ENCODE data around the gene FCHSD2.

FCHSD2 gene

DNA sequence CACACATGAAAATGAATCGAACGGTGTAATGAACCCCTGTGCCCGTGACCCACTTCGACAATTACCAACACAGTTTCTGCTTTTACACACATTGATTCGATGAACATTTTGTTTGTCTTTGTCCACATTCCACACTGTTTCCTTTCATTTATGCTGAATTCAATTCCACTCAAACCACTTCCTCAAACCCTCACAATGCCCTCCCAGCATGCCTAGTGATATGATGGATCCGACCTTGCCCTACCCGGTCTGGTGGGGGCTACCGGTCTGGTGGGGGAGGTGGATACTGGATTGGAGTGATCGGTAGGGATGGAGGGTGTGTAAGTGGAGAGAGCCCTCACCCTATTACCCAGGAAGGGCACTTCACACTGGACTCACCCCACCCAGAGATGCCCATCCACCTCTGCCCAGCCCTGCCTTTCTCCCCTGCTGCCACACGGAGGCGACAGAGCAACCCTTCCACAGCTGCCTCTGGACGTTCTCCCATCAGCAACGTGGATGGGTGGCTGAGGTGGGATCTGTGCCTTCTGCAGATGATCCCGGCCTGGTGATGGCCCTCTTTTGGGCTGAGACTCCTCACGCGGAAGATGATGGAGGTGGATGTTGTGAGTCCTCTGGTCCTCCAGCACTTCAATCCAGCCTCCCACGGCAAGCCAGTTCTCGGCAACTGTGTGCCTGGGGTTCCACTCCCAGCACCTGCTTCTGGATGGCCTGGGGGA, 43.0 kb upstream of the FCHSD2 start:
- Histone ChIP-seq H3K4me3 (ENCODE audit: insufficient read depth, low read depth, low read length, poor library complexity, severe bottlenecking) (no peak overlapping the region), H3K27me3 (replicated peaks; ENCODE audit: control insufficient read depth, insufficient read depth, low read length, poor library complexity, severe bottlenecking) (no peaks in the 10 kb centered on the region), H3K36me3 (ENCODE audit: control insufficient read depth, insufficient read depth, low read length) (no peaks in the 10 kb centered on the region), H3K9me3 (ENCODE audit: control insufficient read depth, low read length) (no peaks in the 10 kb centered on the region), H3K4me1 (ENCODE audit: control insufficient read depth, insufficient read depth, low read length, poor library complexity, severe bottlenecking) (no peaks in the 10 kb centered on the region), H3K27ac (ENCODE audit: insufficient read depth, low read length, poor library complexity, severe bottlenecking) (no peak overlapping the region)
- no peak for DNase-seq

- H3K4me1 ChIP-seq (ENCODE audit: control insufficient read depth, insufficient read depth, low read length, poor library complexity, severe bottlenecking), result no peaks in the 10 kb centered on the region
- no peak for DNase-seq
- H3K27me3 ChIP-seq (replicated peaks; ENCODE audit: control insufficient read depth, insufficient read depth, low read length, poor library complexity, severe bottlenecking), result no peaks in the 10 kb centered on the region
- no peaks in the 10 kb centered on the region for H3K9me3 ChIP-seq (ENCODE audit: control insufficient read depth, low read length)
- no peak overlapping the region for H3K27ac ChIP-seq (ENCODE audit: insufficient read depth, low read length, poor library complexity, severe bottlenecking)
- H3K4me3 ChIP-seq (ENCODE audit: insufficient read depth, low read depth, low read length, poor library complexity, severe bottlenecking), result no peak overlapping the region
- H3K36me3 ChIP-seq (ENCODE audit: control insufficient read depth, insufficient read depth, low read length), result no peaks in the 10 kb centered on the region
Observed at GRCh38 chr11:73182824-73183321, 40.8 kb upstream of the FCHSD2 start.

DNA sequence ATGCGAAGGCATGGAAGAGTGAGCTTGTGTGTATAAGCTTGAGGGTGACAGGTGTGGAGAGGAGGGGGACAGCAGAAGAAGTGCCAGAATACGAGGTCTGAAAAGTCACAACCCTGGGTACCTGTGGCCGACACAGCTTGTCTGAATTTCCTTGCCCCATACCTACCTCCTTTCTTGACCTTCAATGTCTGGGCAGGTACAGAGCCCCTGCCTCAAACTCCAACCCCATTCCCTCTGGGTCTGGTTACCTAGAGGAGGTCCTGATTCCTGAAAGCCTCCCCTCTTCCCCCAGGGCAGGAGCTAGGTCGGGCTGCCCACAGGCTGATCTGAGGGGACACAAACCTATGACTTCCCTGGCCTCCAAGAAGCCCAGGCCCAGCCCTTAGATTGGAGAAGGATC, 36.6 kb upstream of the FCHSD2 start:
- Histone ChIP-seq H3K4me1 (ENCODE audit: control insufficient read depth, insufficient read depth, low read length, poor library complexity, severe bottlenecking) (no peaks in the 10 kb centered on the region), H3K36me3 (ENCODE audit: control insufficient read depth, insufficient read depth, low read length) (no peaks in the 10 kb centered on the region), H3K4me3 (ENCODE audit: insufficient read depth, low read depth, low read length, poor library complexity, severe bottlenecking) (no peak overlapping the region), H3K27ac (ENCODE audit: insufficient read depth, low read length, poor library complexity, severe bottlenecking) (no peak overlapping the region), H3K9me3 (ENCODE audit: control insufficient read depth, low read length) (no peaks in the 10 kb centered on the region), H3K27me3 (replicated peaks; ENCODE audit: control insufficient read depth, insufficient read depth, low read length, poor library complexity, severe bottlenecking) (no peaks in the 10 kb centered on the region)
- no peak for DNase-seq

GRCh38 chr11:73177778-73178539, 35.8 kb upstream of the FCHSD2 start:
- Histone ChIP-seq H3K4me3 (ENCODE audit: insufficient read depth, low read depth, low read length, poor library complexity, severe bottlenecking) (no peak overlapping the region), H3K36me3 (ENCODE audit: control insufficient read depth, insufficient read depth, low read length) (no peaks in the 10 kb centered on the region), H3K27ac (ENCODE audit: insufficient read depth, low read length, poor library complexity, severe bottlenecking) (no peak overlapping the region), H3K27me3 (replicated peaks; ENCODE audit: control insufficient read depth, insufficient read depth, low read length, poor library complexity, severe bottlenecking) (no peaks in the 10 kb centered on the region), H3K9me3 (ENCODE audit: control insufficient read depth, low read length) (no peaks in the 10 kb centered on the region), H3K4me1 (ENCODE audit: control insufficient read depth, insufficient read depth, low read length, poor library complexity, severe bottlenecking) (no peaks in the 10 kb centered on the region)
- DNase-seq, result peak; percentile 50 to 63 (median 54)

DNA sequence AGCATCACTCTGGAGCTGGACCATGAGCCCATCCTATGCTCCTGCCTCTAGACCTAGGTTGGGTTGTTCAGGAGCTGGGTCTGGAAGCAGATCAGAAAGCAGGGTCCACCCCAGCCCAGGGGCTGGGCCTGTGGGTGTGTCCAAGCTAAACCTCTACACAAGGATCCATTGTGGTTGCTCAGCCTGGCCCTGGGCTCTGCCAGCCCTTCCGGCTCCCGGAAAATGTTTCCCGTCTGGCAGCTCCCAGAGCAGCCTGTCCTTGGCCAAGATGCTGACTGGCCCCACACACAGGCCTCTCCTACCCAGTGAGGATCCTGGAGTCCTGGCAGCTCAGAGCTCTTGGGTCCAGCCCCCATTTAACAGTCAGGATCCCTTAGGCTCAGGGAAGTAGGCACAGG, 35.3 kb upstream of the FCHSD2 start:
- DNase-seq, result no peak
- H3K27me3 ChIP-seq (replicated peaks; ENCODE audit: control insufficient read depth, insufficient read depth, low read length, poor library complexity, severe bottlenecking), result no peaks in the 10 kb centered on the region
- no peak overlapping the region for H3K27ac ChIP-seq (ENCODE audit: insufficient read depth, low read length, poor library complexity, severe bottlenecking)
- H3K9me3 ChIP-seq (ENCODE audit: control insufficient read depth, low read length), result no peaks in the 10 kb centered on the region
- H3K4me3 ChIP-seq (ENCODE audit: insufficient read depth, low read depth, low read length, poor library complexity, severe bottlenecking), result no peak overlapping the region
- H3K36me3 ChIP-seq (ENCODE audit: control insufficient read depth, insufficient read depth, low read length), result no peaks in the 10 kb centered on the region
- H3K4me1 ChIP-seq (ENCODE audit: control insufficient read depth, insufficient read depth, low read length, poor library complexity, severe bottlenecking), result no peaks in the 10 kb centered on the region

DNA sequence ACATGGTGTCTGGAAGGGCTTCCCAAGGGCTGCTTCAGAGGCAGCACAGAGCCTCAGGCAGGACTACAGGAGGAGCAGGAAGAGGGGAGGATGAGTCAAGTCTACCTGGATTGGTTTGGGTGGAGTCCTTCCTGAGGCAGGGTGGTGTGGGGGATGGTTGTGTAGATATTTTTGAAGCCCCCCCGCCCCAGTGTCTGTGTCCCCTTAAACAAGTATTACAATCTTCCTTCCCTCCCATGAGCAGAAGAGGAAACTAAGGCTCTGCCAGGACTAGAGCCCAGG, 34.7 kb upstream of the FCHSD2 start:
- Histone ChIP-seq H3K4me3 (ENCODE audit: insufficient read depth, low read depth, low read length, poor library complexity, severe bottlenecking) (no peak overlapping the region), H3K27me3 (replicated peaks; ENCODE audit: control insufficient read depth, insufficient read depth, low read length, poor library complexity, severe bottlenecking) (no peaks in the 10 kb centered on the region), H3K9me3 (ENCODE audit: control insufficient read depth, low read length) (no peaks in the 10 kb centered on the region), H3K36me3 (ENCODE audit: control insufficient read depth, insufficient read depth, low read length) (no peaks in the 10 kb centered on the region), H3K27ac (ENCODE audit: insufficient read depth, low read length, poor library complexity, severe bottlenecking) (no peak overlapping the region), H3K4me1 (ENCODE audit: control insufficient read depth, insufficient read depth, low read length, poor library complexity, severe bottlenecking) (no peaks in the 10 kb centered on the region)
- DNase-seq, result no peak

DNA sequence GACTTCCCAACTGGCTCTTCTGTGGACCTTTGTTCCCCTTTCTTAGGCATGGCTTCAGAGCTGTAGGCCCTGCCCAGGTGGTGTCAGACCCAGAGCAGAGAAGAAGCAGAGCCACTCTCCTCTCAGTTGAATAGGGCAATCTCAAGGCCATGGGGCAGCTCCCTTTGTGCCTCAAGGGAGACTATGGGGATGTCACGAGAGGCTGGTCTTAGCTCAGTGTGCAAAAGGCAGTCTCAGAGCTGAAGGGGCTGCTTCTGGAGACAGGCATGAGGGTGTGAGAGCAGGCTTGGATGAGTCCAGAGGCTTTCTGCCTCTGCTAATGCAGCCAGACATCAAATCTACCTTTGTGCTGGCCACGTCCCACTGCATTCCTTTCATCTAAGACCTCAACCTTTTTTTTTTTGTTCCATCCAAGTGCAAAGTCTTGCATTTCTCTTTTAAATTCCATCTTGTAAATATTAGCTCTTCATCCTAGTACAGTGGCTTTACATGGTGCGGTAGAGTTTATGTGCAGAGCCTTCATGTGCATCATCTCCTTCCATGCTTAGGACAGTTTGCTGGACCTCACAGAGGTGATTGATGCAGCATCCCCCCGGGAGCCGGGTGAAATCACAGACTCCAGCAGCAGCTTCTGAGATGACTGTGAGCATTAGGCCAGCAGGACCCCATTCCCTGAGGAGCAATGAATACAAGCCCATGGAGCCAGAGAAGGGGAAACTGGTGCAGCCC, 34.2 kb upstream of the FCHSD2 start:
- no peaks in the 10 kb centered on the region for H3K9me3 ChIP-seq (ENCODE audit: control insufficient read depth, low read length)
- H3K36me3 ChIP-seq (ENCODE audit: control insufficient read depth, insufficient read depth, low read length), result no peaks in the 10 kb centered on the region
- H3K27me3 ChIP-seq (replicated peaks; ENCODE audit: control insufficient read depth, insufficient read depth, low read length, poor library complexity, severe bottlenecking), result no peaks in the 10 kb centered on the region
- no peaks in the 10 kb centered on the region for H3K4me1 ChIP-seq (ENCODE audit: control insufficient read depth, insufficient read depth, low read length, poor library complexity, severe bottlenecking)
- no peak for DNase-seq
- no peak overlapping the region for H3K4me3 ChIP-seq (ENCODE audit: insufficient read depth, low read depth, low read length, poor library complexity, severe bottlenecking)
- no peak overlapping the region for H3K27ac ChIP-seq (ENCODE audit: insufficient read depth, low read length, poor library complexity, severe bottlenecking)

GRCh38 chr11:73175551-73176144, 33.5 kb upstream of the FCHSD2 start:
- H3K4me3 ChIP-seq (ENCODE audit: insufficient read depth, low read depth, low read length, poor library complexity, severe bottlenecking), result no peak overlapping the region
- no peaks in the 10 kb centered on the region for H3K27me3 ChIP-seq (replicated peaks; ENCODE audit: control insufficient read depth, insufficient read depth, low read length, poor library complexity, severe bottlenecking)
- no peaks in the 10 kb centered on the region for H3K9me3 ChIP-seq (ENCODE audit: control insufficient read depth, low read length)
- no peaks in the 10 kb centered on the region for H3K36me3 ChIP-seq (ENCODE audit: control insufficient read depth, insufficient read depth, low read length)
- H3K27ac ChIP-seq (ENCODE audit: insufficient read depth, low read length, poor library complexity, severe bottlenecking), result no peak overlapping the region
- H3K4me1 ChIP-seq (ENCODE audit: control insufficient read depth, insufficient read depth, low read length, poor library complexity, severe bottlenecking), result no peaks in the 10 kb centered on the region
- no peak for DNase-seq

DNA sequence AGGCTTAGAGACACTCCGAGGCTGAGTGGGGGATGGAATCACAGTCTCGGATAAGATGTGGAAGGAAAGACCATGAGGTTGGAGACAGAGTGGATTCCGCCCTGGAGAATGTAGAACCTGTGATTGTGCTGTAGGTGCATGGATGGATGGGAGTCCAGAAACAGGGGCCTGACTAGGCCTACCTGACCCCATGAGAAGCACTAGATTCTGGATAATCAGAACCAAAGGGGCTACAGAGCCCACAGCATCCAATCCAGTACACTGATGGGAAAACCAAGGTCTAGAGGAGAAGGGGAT, 32.3 kb upstream of the FCHSD2 start:
- H3K4me3 ChIP-seq (ENCODE audit: insufficient read depth, low read depth, low read length, poor library complexity, severe bottlenecking), result no peak overlapping the region
- no peak overlapping the region for H3K27ac ChIP-seq (ENCODE audit: insufficient read depth, low read length, poor library complexity, severe bottlenecking)
- no peak for DNase-seq
- no peaks in the 10 kb centered on the region for H3K27me3 ChIP-seq (replicated peaks; ENCODE audit: control insufficient read depth, insufficient read depth, low read length, poor library complexity, severe bottlenecking)
- no peaks in the 10 kb centered on the region for H3K36me3 ChIP-seq (ENCODE audit: control insufficient read depth, insufficient read depth, low read length)
- no peaks in the 10 kb centered on the region for H3K4me1 ChIP-seq (ENCODE audit: control insufficient read depth, insufficient read depth, low read length, poor library complexity, severe bottlenecking)
- no peaks in the 10 kb centered on the region for H3K9me3 ChIP-seq (ENCODE audit: control insufficient read depth, low read length)

All from effector memory CD4-positive, alpha-beta T cell (primary cell).